GM21390 (cell line): ENCODE data around the gene BTBD9.

Experiments
- ATAC-seq: cut with Tn5 transposase; IDR thresholded peaks from one replicate; pipeline ENCODE4 v1.9.1; 2021; ENCODE audit not compliant: unreplicated experiment

The BTBD9 gene

GRCh38 chr6:38400101-38400500 is 239.6 kb downstream of the BTBD9 start:
- ATAC-seq, result no peak

DNA sequence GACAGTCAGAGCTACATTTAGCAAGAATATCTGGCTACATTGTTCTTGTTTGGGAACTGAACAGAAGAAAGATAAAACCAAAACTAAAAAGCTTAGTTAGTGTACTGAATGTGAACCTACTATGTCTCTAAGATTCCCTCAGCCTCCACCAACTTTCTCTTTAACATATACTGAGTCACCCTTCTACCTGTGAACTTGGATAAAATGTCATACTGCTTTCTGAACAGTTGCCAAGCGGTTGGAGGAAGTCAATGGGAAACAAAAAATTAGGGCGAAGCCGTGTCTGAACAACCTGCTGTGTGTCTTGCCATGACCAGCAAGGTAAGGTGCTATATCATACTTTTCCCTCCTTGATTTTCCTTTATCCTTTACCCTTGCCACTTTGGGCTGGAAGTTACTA is 243.5 kb downstream of the BTBD9 start:
- ATAC-seq, result no peak

GRCh38 chr6:38393986-38394385 is 245.7 kb downstream of the BTBD9 start:
- ATAC-seq, result no peak

- no peak for ATAC-seq
Measured at GRCh38 chr6:38391626-38392579, 247.8 kb downstream of the BTBD9 start.

DNA sequence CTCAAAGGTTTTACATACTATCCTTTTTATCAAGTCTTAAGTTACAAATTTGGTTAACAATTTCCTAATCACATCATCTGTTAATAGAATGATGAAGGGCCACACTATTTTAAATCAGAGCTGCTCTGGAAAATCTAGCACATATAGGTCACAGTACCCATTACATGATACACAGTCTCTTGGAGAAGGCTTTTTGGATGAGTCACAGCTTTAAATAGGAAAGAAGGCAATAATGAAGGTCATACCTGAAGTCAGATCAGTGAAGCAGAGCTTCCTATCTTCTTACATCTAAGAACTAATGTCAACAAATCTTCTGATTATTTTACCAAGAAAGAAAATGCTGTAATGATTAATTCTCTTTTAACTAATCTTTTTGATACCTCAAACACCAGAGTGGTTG is 248.5 kb downstream of the BTBD9 start:
- ATAC-seq, result no peak

GRCh38 chr6:38389875-38390274 is 249.9 kb downstream of the BTBD9 start:
- no peak for ATAC-seq

GRCh38 chr6:38387971-38388370 is 251.8 kb downstream of the BTBD9 start:
- no peak for ATAC-seq

DNA sequence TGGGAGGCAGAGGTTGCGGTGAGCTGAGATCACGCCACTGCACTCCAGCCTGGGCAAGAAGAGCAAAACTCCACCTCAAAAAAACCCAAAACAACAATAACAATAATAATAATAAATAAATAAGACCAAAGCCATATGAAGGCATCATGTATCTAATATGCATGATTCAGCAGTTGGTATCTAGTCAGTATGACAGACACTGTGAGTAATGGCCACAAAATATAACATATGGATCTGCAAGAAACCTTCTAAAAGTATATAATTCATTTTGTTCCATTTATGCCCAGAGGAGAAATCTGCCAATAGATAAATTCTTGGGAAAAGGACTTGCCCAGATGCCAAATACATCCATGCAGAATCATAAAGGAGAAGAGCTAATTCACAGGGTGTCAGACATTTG is 252.3 kb downstream of the BTBD9 start:
- ATAC-seq, result no peak

DNA sequence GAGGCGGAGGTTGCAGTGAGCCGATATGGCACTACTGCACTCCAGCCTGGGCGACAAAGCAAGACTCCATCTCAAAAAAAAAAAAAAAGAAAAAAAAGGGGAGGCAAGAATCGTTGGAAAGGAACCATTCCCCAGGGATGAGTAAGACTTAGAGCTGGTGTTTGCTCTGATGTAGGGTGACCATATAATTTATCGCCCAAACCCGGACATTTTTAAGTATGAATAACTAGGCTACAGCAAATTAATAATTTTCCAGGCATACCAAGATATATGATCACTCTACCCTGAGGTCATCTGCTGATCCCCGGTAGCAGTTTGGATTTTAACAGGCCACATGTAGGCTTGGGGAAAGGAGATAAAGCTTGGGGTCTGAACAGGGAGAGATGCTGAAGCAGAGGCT is 260.9 kb downstream of the BTBD9 start:
- no peak for ATAC-seq

DNA sequence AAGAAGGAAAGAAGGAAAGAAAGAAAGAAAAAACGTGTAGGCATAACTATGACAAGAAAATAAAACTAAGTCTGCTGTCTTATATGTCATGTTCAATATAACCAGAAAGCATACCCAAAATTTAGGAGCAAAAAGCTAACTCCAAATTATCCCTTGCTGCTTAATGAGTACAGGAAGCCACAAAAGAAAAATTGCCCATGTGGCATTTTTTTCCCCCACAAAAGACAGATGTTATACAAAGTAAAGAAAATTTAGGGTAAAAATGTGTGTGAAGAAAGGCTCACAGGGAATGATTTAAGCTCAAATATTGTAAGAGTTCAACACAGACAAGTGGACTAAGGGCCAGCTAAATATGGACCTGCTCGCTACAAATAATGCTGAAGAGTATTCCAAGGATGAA is 263.8 kb downstream of the BTBD9 start:
- ATAC-seq, result no peak

DNA sequence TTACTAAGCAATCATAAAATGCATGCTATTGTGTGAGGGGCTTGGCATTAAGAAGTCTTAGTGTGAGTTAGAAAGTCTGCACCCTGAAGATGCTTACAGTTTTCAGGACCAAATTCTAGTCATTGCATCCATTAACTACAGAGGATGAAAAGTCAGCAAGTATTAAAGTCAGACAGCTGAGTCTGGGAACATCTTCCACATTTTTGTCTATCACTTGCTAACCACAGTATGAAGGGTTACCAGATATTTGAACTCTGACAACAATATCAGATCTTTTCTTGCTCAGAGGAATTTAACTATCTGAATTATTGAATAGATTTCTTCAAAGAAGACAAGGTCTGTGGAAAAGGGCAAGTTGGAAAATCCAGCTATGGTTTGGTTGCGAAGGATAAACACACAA is 264.4 kb downstream of the BTBD9 start:
- no peak for ATAC-seq

DNA sequence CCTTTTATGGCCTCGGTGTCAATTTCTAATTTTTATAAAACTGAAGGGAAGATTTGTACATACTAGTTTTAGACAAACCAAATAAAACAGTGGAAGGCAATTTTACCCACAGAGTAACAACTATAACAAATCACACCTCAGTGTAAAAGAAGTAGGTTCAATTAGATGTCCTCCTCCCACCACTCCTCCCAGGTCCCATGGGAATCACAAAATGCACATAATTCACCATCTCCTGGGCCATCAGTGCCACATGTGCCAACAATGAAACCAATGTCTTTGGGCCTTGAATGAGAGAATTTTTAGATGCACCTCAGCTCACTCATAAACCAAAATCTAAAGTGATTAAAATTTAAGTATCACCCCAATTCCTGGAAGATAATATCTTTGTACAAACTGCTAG is 267.8 kb downstream of the BTBD9 start:
- no peak for ATAC-seq

DNA sequence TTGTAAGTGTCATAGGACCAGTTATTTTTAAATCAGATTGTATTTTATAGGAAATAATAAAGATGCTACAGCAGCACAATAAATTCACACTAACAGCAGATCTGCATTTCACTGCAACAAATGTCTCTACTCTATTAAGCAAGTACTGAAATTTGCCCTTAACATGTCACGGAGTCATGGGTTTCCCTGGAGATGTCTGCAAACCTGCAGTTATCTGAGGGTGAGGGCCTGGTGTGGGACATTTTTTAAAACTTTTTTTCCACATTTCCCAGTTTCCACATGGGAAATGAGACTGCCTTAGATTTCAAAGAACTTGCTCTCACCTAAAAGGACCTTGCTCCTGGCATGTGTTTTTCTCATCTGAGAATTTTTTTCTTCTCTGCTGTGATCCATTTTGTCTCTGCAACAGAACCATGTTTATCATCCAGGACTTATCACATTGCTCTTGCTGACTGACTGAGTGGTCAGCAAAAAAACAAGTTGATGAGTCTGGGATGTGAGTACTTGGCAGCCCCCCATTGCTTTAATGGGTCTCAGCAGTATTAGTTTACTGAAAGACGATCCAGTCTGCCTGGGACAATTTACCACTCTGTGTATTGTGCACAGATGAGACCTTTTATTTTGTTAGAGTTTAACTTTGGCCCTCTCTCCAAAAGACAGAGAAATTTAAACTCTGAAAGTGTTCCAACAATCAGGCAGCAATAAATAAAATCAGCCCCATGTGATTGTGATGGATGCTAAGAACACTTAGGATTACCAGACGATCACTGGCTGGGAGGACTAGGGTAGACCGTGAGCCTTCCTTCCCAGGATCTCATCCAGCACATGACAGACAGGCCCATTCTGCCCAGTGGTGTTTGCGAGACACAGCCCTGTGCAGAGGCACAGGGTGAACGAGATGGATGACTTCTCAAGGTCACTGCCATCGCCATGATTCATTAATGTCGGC is 268.8 kb downstream of the BTBD9 start:
- no peak for ATAC-seq

DNA sequence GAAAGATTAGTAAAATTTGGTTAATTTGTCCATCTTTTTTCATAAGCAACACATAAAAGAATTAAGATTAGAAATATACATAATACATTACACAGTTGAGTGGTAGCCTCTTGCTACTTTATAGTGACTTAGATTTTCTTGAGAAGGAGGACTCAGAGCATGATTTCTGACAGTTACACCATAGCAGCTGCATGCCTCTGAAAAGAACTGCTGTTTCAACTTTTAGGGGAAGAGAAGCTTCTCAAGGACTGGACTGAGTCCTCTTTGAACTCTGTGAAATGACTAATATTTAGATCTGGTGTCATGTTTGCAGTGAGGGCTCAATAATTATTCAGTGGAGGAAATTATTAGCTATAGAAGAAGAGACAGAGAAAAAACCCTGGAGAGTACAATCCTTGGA is 272.5 kb downstream of the BTBD9 start:
- no peak for ATAC-seq

DNA sequence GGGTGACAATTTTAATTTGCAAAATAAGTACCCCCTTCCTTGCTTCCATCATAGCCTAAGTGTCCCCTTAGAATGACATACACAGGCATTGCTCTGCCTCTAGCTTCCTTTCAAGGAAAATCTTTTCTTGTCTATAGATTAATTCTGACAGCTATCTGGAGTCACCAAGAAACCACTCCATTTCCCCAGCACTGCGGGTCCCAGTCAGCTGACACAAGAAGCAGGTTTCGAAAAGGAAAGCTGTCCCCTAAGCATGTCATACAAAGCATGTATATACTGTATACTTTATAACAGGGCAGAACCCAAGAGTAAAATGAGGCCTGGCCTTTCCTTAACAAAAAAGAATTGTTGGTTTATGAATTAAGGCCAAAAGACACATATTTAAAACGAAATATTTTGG is 273.5 kb downstream of the BTBD9 start:
- ATAC-seq, result no peak

DNA sequence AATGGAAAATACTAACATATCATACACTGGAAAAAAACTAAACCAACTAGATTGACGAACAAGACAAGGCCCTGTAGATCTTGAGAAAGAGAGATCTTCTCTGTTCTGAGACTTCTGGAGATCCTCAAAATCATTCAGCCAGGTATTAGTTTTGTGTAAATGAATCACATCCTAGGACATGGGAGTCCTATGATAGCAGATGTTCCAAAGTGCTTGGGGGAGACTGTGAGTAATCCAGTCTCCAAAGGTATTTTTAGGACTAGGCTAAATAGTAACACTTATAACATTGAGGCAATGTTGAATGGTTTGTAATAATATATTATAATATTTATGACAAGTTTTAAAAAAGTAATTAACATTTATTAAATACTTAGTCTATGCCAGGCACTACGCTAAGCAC is 275.0 kb downstream of the BTBD9 start:
- no peak for ATAC-seq

DNA sequence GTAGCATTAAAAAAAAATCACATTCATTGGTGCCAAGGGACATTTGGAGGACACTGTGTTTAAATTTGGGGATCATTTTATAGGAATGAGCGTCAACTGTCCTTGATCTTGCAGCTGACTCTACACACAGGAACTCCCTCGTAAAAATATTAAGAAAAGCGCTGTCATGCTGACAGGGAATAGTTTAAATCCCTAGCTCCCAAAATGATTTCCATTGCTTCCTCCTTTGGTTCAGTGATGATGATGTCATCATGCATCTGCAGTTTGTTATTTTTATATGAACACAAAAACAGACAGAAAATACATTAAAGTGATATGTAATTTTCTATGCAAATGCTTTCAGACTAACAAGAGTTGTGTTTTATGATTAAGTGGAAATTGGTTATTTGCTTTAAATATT is 275.6 kb downstream of the BTBD9 start:
- ATAC-seq, result no peak

- no peak for ATAC-seq
Measured at GRCh38 chr6:38355519-38355918, 284.2 kb downstream of the BTBD9 start.

DNA sequence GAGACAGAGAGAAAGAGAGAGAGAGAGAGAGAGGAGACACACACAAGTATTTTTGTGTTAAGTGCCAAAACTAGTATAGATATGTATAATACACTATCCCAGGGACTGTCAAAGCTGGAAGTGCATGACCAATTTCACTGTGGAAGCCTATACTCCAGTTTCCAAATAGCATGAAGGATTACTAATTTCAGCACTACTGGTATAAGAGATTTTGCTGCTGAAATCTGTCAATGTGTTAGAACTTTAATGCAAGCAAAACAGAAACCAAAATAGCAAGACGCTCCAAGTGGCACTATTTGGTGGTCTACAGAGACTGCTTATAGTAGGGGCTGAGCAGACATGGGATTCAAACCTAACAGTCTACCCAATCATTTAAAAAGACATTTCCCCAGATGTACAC is 284.8 kb downstream of the BTBD9 start:
- no peak for ATAC-seq

DNA sequence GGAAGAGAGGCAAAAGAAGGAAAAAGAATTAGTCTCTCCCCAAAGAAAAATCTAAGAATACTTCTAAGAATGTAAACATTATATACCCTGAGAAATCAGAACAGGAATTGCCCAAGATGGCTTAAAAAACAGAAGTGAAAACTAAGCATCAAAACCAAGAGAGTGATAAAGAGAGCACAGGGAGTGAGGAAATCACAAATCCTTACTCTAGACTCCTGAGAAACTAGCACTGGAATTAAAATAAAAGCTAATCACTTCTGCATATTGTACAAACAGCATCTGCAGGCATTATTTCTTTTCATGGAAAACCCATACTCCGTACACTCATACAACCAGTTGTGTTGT is 285.7 kb downstream of the BTBD9 start:
- ATAC-seq, result no peak

GRCh38 chr6:38353310-38354036 is 286.3 kb downstream of the BTBD9 start:
- no peak for ATAC-seq
